ENCODE data around the gene AHCYL2.

GRCh38 chr7:129299889-129300288 is 75.1 kb downstream of the AHCYL2 start:
- TF ChIP-seq POLR2A (IDR thresholded peaks at IDR 0.05; ENCODE audit: low read depth, low read length) (no peak), POLR2AphosphoS5 (IDR thresholded peaks at IDR 0.05; ENCODE audit: low read depth, low read length) (no peak), TAF1 (IDR thresholded peaks at IDR 0.05; ENCODE audit: borderline replicate concordance, low read depth, low read length) (no peak)
